ENCODE results near the gene OTUD5.

Gene OTUD5

DNA sequence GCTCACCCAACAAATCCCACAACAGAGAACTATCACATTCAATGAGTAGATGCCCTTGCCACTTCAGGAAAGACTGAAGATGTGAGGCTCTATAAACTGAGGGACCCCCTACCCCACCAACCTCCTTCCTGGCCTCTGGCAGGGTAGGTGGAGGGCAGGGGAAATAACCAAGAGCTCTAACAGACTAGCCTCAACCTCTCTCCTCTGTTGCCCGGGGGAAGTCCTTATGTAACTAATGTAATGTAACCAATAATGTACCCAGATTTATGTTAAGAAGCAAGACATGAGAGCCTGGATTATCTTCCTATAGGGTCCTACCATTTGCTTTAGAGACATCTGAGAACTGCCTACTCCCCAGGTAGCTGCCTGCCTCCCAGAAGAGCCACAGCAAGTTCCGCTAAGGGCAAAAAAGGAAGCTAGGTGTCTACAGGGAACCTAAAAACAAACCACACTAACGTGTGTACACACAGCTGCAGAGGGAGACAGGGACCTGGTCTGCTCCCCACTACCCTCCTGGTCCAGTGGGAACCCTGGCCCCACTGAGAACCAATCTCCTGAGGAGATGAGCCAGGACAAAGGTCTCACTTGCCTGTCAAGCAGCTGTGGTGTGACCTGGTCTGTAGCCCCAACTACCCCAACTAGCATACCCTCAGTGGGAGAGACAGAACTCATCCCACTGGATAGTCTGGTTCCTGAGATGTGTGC lies 17.7 kb downstream of the OTUD5 start:
- no peak overlapping the region for H3K4me3 Mint-ChIP-seq
- no peak for DNase-seq
- peak overlapping the region; percentile 75 for H3K27ac Mint-ChIP-seq
- H3K27me3 Mint-ChIP-seq (ENCODE audit: low read depth, poor library complexity) = peaks cover 3% of the 10 kb centered on the region
- TF ChIP-seq, protein P1, sequence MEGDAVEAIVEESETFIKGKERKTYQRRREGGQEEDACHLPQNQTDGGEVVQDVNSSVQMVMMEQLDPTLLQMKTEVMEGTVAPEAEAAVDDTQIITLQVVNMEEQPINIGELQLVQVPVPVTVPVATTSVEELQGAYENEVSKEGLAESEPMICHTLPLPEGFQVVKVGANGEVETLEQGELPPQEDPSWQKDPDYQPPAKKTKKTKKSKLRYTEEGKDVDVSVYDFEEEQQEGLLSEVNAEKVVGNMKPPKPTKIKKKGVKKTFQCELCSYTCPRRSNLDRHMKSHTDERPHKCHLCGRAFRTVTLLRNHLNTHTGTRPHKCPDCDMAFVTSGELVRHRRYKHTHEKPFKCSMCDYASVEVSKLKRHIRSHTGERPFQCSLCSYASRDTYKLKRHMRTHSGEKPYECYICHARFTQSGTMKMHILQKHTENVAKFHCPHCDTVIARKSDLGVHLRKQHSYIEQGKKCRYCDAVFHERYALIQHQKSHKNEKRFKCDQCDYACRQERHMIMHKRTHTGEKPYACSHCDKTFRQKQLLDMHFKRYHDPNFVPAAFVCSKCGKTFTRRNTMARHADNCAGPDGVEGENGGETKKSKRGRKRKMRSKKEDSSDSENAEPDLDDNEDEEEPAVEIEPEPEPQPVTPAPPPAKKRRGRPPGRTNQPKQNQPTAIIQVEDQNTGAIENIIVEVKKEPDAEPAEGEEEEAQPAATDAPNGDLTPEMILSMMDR (IDR thresholded peaks at IDR 0.05) = no peak
- H3K36me3 Mint-ChIP-seq (ENCODE audit: low read depth) = peaks cover 43% of the 10 kb centered on the region
- H3K4me1 Mint-ChIP-seq = peaks cover 26% of the 10 kb centered on the region
- peaks cover 32% of the 10 kb centered on the region for H3K9me3 Mint-ChIP-seq

DNA sequence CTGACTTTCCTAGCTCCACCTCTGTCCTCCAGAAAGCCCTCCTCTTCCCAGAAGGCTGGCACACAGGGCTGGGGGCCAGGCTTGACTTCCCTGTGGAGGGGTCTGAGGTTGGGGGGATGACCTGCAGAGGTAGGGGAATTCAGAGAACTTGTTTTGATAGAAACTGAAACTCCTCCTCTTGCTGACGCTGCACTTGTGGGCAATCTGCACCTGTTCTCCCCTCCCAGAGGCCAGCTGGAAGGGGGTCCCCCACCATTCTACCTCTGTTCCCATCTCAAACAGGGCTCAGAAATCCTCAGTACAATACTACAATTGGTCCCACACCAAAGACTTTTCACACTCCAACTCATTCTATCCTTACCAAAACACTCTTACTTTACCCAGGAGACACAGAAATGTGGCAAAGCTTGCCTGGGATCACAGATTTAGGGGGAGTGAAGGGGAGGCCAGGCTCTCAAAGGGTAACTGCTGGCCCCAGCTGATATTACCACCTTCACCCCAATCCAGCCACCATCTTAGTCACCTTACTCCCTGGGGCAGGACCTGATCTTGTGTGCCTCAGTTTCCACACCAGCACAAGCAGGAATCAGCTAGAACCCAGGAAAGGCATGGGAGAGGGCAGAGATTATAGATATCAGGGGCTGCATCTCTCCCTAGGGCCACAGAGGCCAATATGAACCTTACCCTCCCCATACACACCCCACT lies 18.5 kb downstream of the OTUD5 start:
- DNase-seq = no peak
- Mint-ChIP-seq H3K4me1 (peaks cover 26% of the 10 kb centered on the region), H3K9me3 (peaks cover 35% of the 10 kb centered on the region), H3K36me3 (ENCODE audit: low read depth) (peaks cover 50% of the 10 kb centered on the region), H3K27me3 (ENCODE audit: low read depth, poor library complexity) (peaks cover 3% of the 10 kb centered on the region), H3K4me3 (no peak overlapping the region), H3K27ac (peak overlapping the region; percentile 75)
- TF ChIP-seq, protein P1 (IDR thresholded peaks at IDR 0.05) = no peak

DNA sequence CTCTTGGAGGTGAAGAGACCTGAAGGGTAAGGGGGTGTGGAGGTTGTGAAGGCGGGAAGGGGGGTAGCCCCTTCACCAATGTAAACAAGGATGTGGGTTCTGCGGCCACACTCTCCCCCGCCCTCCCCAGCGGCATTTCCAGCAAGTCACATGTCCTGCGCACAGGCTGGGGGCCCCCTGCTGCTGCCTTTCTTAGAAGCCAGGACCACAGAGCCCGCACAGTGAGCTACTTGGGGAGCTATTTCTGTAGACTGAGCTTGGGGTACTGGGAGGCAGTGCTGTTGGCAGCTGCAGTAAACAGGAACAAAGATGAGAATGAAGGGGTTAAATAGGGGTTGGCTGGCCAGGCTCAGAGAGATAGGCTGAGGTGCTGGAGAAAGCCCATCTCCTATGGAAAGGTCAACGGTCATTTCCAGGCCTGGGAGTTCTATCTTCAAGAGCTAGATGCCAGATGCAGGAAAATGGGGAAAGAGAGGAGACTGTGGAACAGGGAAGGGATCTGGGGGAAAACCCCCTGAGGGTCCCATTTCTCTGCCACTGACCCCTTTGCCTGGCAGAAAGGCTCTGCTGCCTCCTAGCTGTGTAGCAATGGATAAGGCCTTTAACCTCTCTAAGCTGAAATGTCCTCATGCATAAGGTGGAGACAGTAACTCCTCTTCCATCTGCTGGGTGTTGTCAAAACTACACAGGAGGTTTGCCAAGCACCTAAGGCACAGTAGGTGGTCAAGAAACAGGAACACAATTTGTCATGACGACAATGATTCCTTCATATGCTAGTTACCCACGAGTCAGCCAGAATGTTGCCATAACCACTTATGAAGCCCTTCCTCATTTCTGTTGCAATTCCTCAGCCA lies 20.1 kb downstream of the OTUD5 start:
- TF ChIP-seq, protein P1 (IDR thresholded peaks at IDR 0.05) = no peak
- Mint-ChIP-seq H3K9me3 (peaks cover 39% of the 10 kb centered on the region), H3K27ac (peak overlapping the region; percentile 61), H3K4me1 (peaks cover 24% of the 10 kb centered on the region), H3K27me3 (ENCODE audit: low read depth, poor library complexity) (no peaks in the 10 kb centered on the region), H3K36me3 (ENCODE audit: low read depth) (peaks cover 47% of the 10 kb centered on the region), H3K4me3 (no peak overlapping the region)
- DNase-seq = no peak

DNA sequence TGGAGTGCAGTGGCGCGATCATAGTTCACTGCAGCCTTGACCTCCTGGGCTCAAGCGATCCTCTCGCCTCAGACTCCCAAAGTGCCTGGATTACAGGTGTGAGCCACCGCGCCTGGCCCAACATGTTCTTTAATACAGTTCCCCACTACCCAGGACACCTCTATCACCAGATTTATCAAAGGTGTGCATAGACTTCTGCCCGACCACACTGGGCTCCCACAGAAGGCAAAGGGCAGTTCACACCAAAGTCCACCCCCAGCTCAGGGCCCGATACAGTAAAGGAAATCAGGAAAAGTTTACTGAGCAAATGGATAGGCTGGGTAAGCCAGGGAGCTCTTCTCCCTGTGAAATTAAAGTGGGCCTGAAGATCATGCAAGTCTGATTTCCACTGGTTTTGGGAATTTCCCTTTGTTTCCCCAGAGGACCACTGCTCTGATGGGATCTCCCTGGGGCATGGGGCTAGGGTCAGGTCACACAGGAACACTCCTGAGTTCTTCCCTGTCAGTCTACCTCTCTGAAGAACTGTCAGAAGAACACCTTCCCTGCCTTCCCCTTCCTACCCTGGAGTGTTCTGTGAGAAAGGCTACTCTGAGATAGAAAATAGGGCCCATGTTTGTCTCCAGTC lies 20.9 kb downstream of the OTUD5 start:
- no peak overlapping the region for H3K4me3 Mint-ChIP-seq
- H3K9me3 Mint-ChIP-seq = peaks cover 31% of the 10 kb centered on the region
- no peaks in the 10 kb centered on the region for H3K27me3 Mint-ChIP-seq (ENCODE audit: low read depth, poor library complexity)

DNA sequence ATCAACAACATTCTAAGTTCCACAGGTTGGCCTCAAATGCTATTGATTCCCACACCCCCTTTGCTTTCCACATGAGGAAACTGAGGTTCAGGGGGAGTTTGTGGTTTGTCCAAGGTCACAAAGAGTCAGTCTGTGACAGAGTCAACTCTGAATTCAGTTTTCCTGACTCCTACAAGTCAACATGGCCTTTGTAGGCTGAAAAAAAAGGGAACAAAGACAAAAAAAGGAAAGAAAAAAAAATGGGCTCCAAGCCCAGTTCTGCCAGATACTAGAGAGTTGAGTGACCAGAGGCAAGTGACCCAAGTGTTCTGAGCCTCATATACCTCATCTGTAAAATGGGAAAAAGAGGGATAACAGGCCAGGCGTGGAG lies 22.1 kb downstream of the OTUD5 start:
- Mint-ChIP-seq H3K4me3 (no peak overlapping the region), H3K36me3 (ENCODE audit: low read depth) (peaks cover 58% of the 10 kb centered on the region), H3K9me3 (peaks cover 38% of the 10 kb centered on the region), H3K27me3 (ENCODE audit: low read depth, poor library complexity) (no peaks in the 10 kb centered on the region), H3K4me1 (peaks cover 22% of the 10 kb centered on the region), H3K27ac (peak overlapping the region; percentile 39)
- DNase-seq = no peak
- TF ChIP-seq, protein P1 (IDR thresholded peaks at IDR 0.05) = no peak

More for the DNA sequence above, 20.9 kb downstream of the OTUD5 start:
- TF ChIP-seq, protein P1 (IDR thresholded peaks at IDR 0.05) = no peak
- peak overlapping the region; percentile 59 for H3K27ac Mint-ChIP-seq
- DNase-seq = no peak
- peaks cover 47% of the 10 kb centered on the region for H3K36me3 Mint-ChIP-seq (ENCODE audit: low read depth)
- H3K4me1 Mint-ChIP-seq = peaks cover 22% of the 10 kb centered on the region
